ENCODE data around the gene NBEAL2.

DNA sequence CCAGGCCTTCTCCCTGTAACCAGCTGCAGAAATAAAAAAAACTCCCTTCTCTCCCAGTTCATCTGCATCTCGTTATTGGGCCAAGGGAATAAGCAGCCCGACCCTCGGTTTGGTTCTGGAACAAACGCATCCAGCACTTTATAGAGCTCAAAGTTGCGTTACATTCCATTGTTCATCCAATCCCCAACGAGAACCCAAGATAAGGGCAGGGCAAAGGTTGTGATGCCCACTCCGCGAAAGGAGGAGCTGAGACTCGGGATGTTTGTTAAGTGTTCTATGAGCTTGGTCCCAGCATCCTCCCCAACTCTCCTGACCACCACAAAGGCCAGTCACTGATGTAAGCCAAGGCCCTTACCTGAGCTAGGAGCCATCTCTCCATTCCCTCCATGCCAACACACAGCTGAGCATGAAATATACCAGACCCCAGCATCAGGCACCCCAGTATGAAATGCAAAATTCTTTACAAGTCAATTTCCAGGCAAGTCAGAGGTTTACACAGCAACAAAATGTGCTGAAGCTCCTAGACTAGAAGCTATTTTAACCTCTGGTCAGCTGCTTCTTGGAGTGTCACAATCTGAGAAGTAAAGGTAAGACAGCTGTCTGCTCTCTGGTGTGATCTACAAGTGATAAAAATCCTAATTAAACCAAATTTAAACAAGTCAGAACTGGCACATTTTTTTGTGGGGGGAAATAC, 20.9 kb upstream of the NBEAL2 start:
- TF ChIP-seq, protein P1, sequence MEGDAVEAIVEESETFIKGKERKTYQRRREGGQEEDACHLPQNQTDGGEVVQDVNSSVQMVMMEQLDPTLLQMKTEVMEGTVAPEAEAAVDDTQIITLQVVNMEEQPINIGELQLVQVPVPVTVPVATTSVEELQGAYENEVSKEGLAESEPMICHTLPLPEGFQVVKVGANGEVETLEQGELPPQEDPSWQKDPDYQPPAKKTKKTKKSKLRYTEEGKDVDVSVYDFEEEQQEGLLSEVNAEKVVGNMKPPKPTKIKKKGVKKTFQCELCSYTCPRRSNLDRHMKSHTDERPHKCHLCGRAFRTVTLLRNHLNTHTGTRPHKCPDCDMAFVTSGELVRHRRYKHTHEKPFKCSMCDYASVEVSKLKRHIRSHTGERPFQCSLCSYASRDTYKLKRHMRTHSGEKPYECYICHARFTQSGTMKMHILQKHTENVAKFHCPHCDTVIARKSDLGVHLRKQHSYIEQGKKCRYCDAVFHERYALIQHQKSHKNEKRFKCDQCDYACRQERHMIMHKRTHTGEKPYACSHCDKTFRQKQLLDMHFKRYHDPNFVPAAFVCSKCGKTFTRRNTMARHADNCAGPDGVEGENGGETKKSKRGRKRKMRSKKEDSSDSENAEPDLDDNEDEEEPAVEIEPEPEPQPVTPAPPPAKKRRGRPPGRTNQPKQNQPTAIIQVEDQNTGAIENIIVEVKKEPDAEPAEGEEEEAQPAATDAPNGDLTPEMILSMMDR (IDR thresholded peaks at IDR 0.05; ENCODE audit: poor library complexity) = no peak
- TF ChIP-seq EZH2phosphoT487 (IDR thresholded peaks at IDR 0.05; ENCODE audit: low read depth, severe bottlenecking, unreplicated experiment) = no peak
- TF ChIP-seq EZH2 (IDR thresholded peaks at IDR 0.05; ENCODE audit: borderline replicate concordance) = no peak

Measured in hepatocyte (in vitro differentiated cells).